ENCODE data around the gene DSP. TPM values are rescaled to one million over a fixed set of nuclear protein-coding genes. Genes with fewer than 3 reads are reported as not detected.

The DSP gene
- total and polyA plus RNA-seq, 10 of the 15 experiments (the other 5 are each of a cell fraction or from before 2014, with no cell fraction given): under 0.01 to 0.36 (median 0.04) TPM; not detected in 4

GRCh38 chr6:7617801-7618764, 76.6 kb downstream of the DSP start:
- Histone ChIP-seq H3K27ac (ENCODE audit: control insufficient read depth, insufficient read depth) (no peak overlapping the region), H3K79me2 (ENCODE audit: control insufficient read depth, insufficient read depth, low read length) (no peaks in the 10 kb centered on the region), H3K9ac (ENCODE audit: control insufficient read depth, insufficient read depth, low read length) (no peak overlapping the region), H3K27me3 (replicated peaks in 1 of 2; ENCODE audit: control insufficient read depth in 2 of 2, insufficient read depth in 2 of 2, low read length in 1 of 2) (no peaks in the 10 kb centered on the region), H2AFZ (ENCODE audit: control insufficient read depth, low read depth, low read length) (no peak overlapping the region), H3K36me3 (ENCODE audit: control insufficient read depth in 2 of 2, insufficient read depth in 2 of 2, low read length in 1 of 2) (no peaks in the 10 kb centered on the region; a peak in 1 of 4 replicates), H3K9me3 (replicated peaks; ENCODE audit: control insufficient read depth, insufficient read depth, low read length) (no peaks in the 10 kb centered on the region), H4K20me1 (ENCODE audit: control insufficient read depth, insufficient read depth) (no peaks in the 10 kb centered on the region), H3K4me1 (ENCODE audit: control insufficient read depth, insufficient read depth, low read length) (peaks cover 5% of the 10 kb centered on the region; the same call in 1 of the 2 replicates), H3K4me3 (no peak overlapping the region), H3K4me2 (ENCODE audit: control insufficient read depth, insufficient read depth) (no peak overlapping the region)
- ChIA-PET CTCF (interaction anchor here (0.7 to 5.5 kb wide), 4 partner anchors 10 to 375 kb away, joined by 3 to 92 read pairs (median 4); no protein-coding TSS in a partner anchor), POLR2A (no interaction called here), RAD21 (ENCODE audit: unreplicated experiment) (interaction anchor here (1.2 to 1.3 kb wide), 2 partner anchors 343 to 914 kb away, joined by 3 to 5 read pairs; no protein-coding TSS in a partner anchor), SMC1A (ENCODE audit: uncharacterized antibody, unreplicated experiment) (interaction anchor here (1.0 to 9.4 kb wide), 2 partner anchors 342 to 441 kb away, joined by 3 to 84 read pairs; no protein-coding TSS in a partner anchor)
- ATAC-seq (peak; percentile 83), FAIRE-seq (peak; percentile 52), DNase-seq (ENCODE audit: low read depth, low spot score) (peak; percentile 38)
- BruUV-seq (replicated peaks): no TSS peak
- in situ Hi-C loops (cut with MboI) (loop anchor here (10.0 kb wide), 1 partner anchor 893 kb away; no protein-coding TSS in a partner anchor), intact Hi-C loops (cut with micrococcal nuclease; ENCODE audit: unreplicated experiment) (loop anchor here (5.0 to 10.0 kb wide), 4 partner anchors 193 to 933 kb away; no protein-coding TSS in a partner anchor)
- WGBS (ENCODE audit: insufficient coverage, insufficient replicate concordance, low lambda C conversion rate, missing lambda C conversion rate): 15% methylated on average over 12 of the region's 12 CpGs
- TF ChIP-seq NFIC (IDR thresholded peaks at IDR 0.05; ENCODE audit: low read depth, low read length) (no peak), MEF2A (IDR thresholded peaks at IDR 0.05; ENCODE audit: insufficient read depth, low read depth, low read length) (0 out of 2 replicates have a peak, but pooled peaks have one; percentile 18), RUNX3 (IDR thresholded peaks at IDR 0.05; ENCODE audit: low read length) (peak; percentile 22; the same call in 1 of the 2 replicates), EGR1 (IDR thresholded peaks at IDR 0.05; ENCODE audit: borderline replicate concordance in 1 of 2, low read depth in 2 of 2, low read length in 2 of 2) (no peak), PAX5 (IDR thresholded peaks at IDR 0.05; ENCODE audit: borderline replicate concordance, low read depth, low read length) (no peak), ZBED1 (IDR thresholded peaks at IDR 0.05; ENCODE audit: borderline replicate concordance) (no peak), ZZZ3 (IDR thresholded peaks at IDR 0.05; ENCODE audit: control insufficient read depth, insufficient read length, low read depth) (no peak), PKNOX1 (IDR thresholded peaks at IDR 0.05) (peak; percentile 83), RAD51 (IDR thresholded peaks at IDR 0.05) (peak; percentile 38; the same call in 1 of the 2 replicates), MYB (IDR thresholded peaks at IDR 0.05; ENCODE audit: borderline replicate concordance, low read depth, low read length) (no peak), YY1 (IDR thresholded peaks at IDR 0.05; ENCODE audit: low read depth, low read length) (no peak), IKZF2 (IDR thresholded peaks at IDR 0.05) (peak; percentile 39 to 41), IKZF1 (conservative IDR thresholded peaks at IDR 0.05) (peak; percentile 49), CTCF (IDR thresholded peaks at IDR 0.05 in 2 of 3, conservative IDR thresholded peaks at IDR 0.05 in 1 of 3; ENCODE audit: control insufficient read depth in 2 of 3, extremely low read depth in 1 of 3, insufficient read depth in 1 of 3, low read depth in 3 of 3, low read length in 3 of 3) (0 out of 6 replicates have a peak, but pooled peaks of 1 of the 3 experiments have one; percentile 12), E2F4 (IDR thresholded peaks at IDR 0.05; ENCODE audit: low read depth, low read length) (no peak), MEF2B (IDR thresholded peaks at IDR 0.05; ENCODE audit: partially characterized antibody, poor library complexity, severe bottlenecking) (peak; percentile 51), RAD21 (IDR thresholded peaks at IDR 0.05; ENCODE audit: insufficient read depth, low read depth, low read length) (0 out of 2 replicates have a peak, but pooled peaks have one; percentile 30), BHLHE40 (IDR thresholded peaks at IDR 0.05; ENCODE audit: borderline replicate concordance in 1 of 2, low read depth in 2 of 2, low read length in 1 of 2) (peak; percentile 78 to 87)
